ENCODE results near the gene SLC30A3. TPM values are rescaled to one million over a fixed set of nuclear protein-coding genes. Genes with fewer than 3 reads are reported as not detected.

The SLC30A3 gene
- total RNA-seq, 3 donors from 2014 or later = 0.12 TPM; not detected in 2

- no peak for DNase-seq
- intact Hi-C loops (cut with DNase I, micrococcal nuclease) = no loop called here
- H3K4me1 ChIP-seq (ENCODE audit: low read depth) = no peaks in the 10 kb centered on the region
- no peak overlapping the region for H3K4me3 ChIP-seq
- H3K9me3 ChIP-seq = no peaks in the 10 kb centered on the region
- no peak for TF ChIP-seq CTCF (IDR thresholded peaks at IDR 0.05)
- H3K36me3 ChIP-seq (ENCODE audit: low read depth) = no peaks in the 10 kb centered on the region
- no peak for ATAC-seq
These were observed 17.2 kb downstream of the SLC30A3 start for GRCh38 chr2:27245626-27246025.

GRCh38 chr2:27245116-27245515 is 17.7 kb downstream of the SLC30A3 start:
- no peak for DNase-seq
- Histone ChIP-seq H3K9me3 (no peaks in the 10 kb centered on the region), H3K4me3 (no peak overlapping the region), H3K4me1 (ENCODE audit: low read depth) (no peaks in the 10 kb centered on the region), H3K36me3 (ENCODE audit: low read depth) (no peaks in the 10 kb centered on the region)
- no peak for TF ChIP-seq CTCF (IDR thresholded peaks at IDR 0.05)
- intact Hi-C loops (cut with DNase I, micrococcal nuclease) = no loop called here
- no peak for ATAC-seq

- TF ChIP-seq CTCF (IDR thresholded peaks at IDR 0.05) = no peak
- ATAC-seq (no peak), DNase-seq (no peak)
These were observed 19.3 kb downstream of the SLC30A3 start for GRCh38 chr2:27243391-27244130.

GRCh38 chr2:27242614-27242951 is 20.3 kb downstream of the SLC30A3 start:
- Histone ChIP-seq H3K4me3 (no peak overlapping the region), H3K36me3 (ENCODE audit: low read depth) (peaks cover 2% of the 10 kb centered on the region), H3K9me3 (no peaks in the 10 kb centered on the region), H3K4me1 (ENCODE audit: low read depth) (no peaks in the 10 kb centered on the region)
- TF ChIP-seq CTCF (IDR thresholded peaks at IDR 0.05) = no peak
- DNase-seq = no peak
- intact Hi-C loops (cut with DNase I, micrococcal nuclease) = no loop called here
- no peak for ATAC-seq

More at GRCh38 chr2:27243391-27244130, 19.3 kb downstream of the SLC30A3 start:
- Histone ChIP-seq H3K9me3 (no peaks in the 10 kb centered on the region), H3K4me1 (ENCODE audit: low read depth) (no peaks in the 10 kb centered on the region), H3K36me3 (ENCODE audit: low read depth) (no peaks in the 10 kb centered on the region), H3K4me3 (no peak overlapping the region)
- intact Hi-C loops (cut with DNase I, micrococcal nuclease) = no loop called here

GRCh38 chr2:27241761-27242613 is 20.9 kb downstream of the SLC30A3 start:
- Histone ChIP-seq H3K4me3 (no peak overlapping the region), H3K4me1 (ENCODE audit: low read depth) (no peaks in the 10 kb centered on the region), H3K9me3 (no peaks in the 10 kb centered on the region), H3K36me3 (ENCODE audit: low read depth) (peaks cover 5% of the 10 kb centered on the region)
- intact Hi-C loops (cut with DNase I, micrococcal nuclease) = no loop called here
- DNase-seq (no peak), ATAC-seq (no peak)
- TF ChIP-seq CTCF (IDR thresholded peaks at IDR 0.05) = no peak

All from mucosa of descending colon (tissue), 3 donors.